HG02885 (cell line): ENCODE measurements around the gene NGLY1.
A peak's percentile ranks its signal among the peaks of the same experiment; 100 is the strongest.

Experiments
- ATAC-seq: cut with Tn5 transposase; IDR thresholded peaks from one replicate; pipeline ENCODE4 v1.9.1; 2021; ENCODE audit warnings: mild to moderate bottlenecking; ENCODE audit not compliant: unreplicated experiment, poor library complexity

NGLY1 gene

GRCh38 chr3:25782938-25783660 lies at the start of gene NGLY1:
Gene NGLY1, minus strand, starts transcription at chr3:25783443. Its CDS starts 53 bp downstream, at chr3:25783390.
- peak; percentile 77 for ATAC-seq

DNA sequence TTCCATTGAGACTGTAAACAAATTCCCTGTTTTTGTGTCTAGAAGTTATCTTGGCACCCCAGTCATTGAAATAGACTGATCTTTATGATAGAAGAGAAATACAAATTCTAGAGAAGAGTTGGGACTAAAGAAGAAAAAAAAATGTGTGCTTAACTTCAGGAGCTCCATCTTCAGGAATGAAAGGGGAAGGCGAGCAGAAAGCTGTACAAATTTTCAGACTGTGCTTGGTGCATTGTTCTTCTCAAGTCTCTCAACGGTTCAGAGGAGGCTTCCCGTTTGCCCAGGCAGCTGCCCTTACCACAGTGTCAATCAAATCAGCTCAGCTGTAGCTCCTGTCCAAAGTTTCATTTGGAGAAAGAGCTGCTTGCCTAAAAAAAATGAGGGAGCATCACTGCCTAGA lies 48.3 kb upstream of the NGLY1 start:
- no peak for ATAC-seq

DNA sequence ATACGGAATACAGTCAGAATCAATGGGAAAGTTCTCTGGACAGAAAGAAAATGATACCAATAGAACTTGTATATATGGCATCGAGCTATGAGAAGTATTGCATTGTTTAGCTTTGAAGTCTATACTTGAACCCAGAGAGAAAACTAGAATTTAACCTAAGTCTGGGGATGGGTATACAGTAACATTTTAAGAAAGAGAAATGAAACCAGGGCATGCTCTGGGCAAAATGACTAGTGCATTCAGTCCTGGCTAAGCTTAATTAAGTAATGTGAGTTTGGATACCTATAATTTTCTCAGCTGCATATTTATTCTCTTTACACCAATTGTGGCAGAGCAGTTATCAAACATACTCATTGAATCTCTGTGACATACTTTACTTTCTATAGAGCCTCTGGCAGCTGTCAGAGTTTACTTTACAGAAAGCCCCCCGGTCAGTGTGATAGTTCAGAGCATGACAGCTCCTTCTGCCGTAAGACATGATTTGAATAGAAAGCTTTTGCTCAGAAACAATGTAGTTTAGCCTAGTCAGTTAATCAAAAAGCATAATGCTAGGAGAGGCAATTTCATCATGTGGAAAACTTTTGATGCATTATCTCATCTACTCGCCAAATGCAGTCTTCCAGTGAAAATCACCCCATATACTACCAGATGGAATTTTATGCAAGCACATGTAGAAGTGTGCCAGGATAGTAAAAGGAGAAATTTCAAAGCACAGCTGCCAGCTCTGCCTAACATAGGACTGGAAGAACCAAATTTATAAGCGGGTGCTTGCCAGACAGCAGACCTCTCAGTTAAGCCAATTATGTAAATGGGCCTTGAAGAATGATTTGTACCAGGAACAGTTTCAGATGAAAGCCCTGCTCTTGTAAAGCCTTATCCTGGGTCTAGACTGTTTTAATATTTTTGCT lies 47.4 kb upstream of the NGLY1 start:
- ATAC-seq = no peak

GRCh38 chr3:25826510-25826909 lies 43.3 kb upstream of the NGLY1 start:
- no peak for ATAC-seq

DNA sequence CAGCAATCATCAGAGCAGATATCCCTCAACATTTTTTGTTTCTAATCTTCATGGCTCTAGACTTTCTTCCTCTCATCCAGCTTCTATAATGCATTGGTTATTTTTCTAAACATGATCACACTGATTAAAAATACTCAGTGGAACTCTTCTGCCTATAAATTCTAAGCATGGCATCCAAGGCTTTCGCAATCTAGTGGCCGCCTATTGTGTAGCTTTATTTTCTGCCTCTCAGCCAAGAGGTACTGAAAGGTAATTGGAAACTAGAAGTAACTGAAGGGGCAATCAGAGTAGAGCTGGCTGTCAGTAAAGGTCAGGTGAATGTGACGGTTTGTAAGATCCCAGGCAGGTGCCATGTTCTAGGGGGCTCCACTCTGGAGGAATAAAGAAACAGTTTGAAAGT lies 40.1 kb upstream of the NGLY1 start:
- no peak for ATAC-seq

GRCh38 chr3:25821746-25822573 lies 38.7 kb upstream of the NGLY1 start:
- no peak for ATAC-seq

- ATAC-seq = no peak
Measured at GRCh38 chr3:25820816-25821486, 37.7 kb upstream of the NGLY1 start.

- peak; percentile 25 for ATAC-seq
Measured at GRCh38 chr3:25820366-25820765, 37.1 kb upstream of the NGLY1 start.

DNA sequence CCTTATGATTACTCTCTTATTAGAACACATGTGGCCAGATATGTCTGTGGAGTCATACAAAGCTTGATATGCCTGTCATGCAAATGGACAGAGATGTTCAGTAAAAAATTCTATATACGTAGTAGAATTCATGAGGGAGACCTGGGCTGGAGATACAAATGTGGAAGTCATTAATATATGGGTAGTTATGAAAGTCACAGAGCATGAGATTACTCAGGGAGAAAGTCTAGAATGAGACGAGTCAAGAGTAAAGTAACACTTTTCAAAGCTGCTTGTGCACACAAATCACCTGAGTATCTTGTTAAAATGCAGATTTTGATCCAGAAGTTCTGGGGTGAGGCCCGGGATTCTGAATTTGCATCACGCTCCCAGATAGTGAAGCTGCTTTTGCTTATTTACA lies 35.1 kb upstream of the NGLY1 start:
- ATAC-seq = peak; percentile 44

DNA sequence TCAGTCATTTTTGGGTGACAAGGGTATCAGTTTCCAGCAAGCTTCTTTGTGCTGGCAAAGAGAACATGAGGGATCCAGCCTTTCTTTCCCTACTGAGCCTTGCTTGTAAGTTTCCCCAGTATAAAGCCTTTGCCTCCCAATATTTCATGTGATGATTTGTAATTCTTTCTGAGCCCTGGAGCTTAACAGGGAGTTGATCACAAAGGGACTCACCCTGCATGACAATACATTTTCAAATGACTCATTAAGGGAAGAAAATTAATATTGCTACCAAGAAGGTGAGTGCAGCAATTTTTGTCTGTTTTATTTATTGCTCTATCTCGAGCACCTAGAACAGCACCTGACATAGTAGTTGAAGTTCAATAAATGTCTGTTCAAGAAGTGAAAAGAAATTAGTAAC lies 34.4 kb upstream of the NGLY1 start:
- peak; percentile 25 for ATAC-seq

GRCh38 chr3:25817107-25817506 lies 33.9 kb upstream of the NGLY1 start:
- ATAC-seq = peak; percentile 73

- no peak for ATAC-seq
Measured at GRCh38 chr3:25812644-25813043, 29.4 kb upstream of the NGLY1 start.

GRCh38 chr3:25804676-25805075 lies 21.4 kb upstream of the NGLY1 start:
- no peak for ATAC-seq

DNA sequence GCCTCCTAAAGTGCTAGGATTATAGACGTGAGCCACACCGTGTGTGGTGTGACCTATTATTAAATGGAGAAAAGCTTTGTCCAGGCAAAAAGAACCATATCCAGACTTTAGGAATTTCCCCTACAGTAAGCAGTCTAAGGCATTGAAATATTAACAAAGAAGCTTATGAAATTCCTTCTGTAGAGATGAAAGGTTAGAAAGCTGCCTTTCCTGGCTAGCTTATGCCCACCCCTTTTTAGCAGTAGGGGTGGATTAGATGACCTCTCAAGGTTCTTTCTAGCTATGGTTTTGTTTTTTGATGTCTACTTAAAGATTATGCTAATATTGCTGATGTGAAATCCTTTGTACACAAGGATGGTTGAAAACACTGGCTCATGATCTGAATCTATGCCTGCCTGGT lies 20.6 kb upstream of the NGLY1 start:
- no peak for ATAC-seq

GRCh38 chr3:25801786-25802185 lies 18.5 kb upstream of the NGLY1 start:
- no peak for ATAC-seq

- ATAC-seq = peak; percentile 92
Measured at GRCh38 chr3:25789596-25790556, 6.6 kb upstream of the NGLY1 start, which contains the start of gene OXSM. Gene OXSM, plus strand, starts transcription at chr3:25790090. Its CDS starts 931 bp downstream, at chr3:25791021.

DNA sequence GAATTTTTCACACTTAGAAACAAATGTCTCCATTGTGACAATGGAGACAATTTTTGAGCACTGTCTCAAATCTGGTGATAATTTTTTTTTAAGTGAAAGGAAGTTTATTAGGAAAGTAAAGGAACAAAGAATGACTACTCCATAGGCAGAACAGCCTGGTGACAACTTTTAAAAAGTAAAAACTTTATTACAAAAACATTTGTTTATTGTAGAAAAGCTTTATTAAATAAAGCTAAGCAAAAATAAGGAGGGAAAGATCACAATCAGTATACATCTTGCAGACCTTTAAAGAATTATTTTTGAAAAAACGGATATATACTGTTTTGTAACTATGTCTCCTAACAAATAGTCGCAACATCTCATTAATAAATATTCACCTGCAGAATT lies 6.0 kb upstream of the NGLY1 start:
- no peak for ATAC-seq

DNA sequence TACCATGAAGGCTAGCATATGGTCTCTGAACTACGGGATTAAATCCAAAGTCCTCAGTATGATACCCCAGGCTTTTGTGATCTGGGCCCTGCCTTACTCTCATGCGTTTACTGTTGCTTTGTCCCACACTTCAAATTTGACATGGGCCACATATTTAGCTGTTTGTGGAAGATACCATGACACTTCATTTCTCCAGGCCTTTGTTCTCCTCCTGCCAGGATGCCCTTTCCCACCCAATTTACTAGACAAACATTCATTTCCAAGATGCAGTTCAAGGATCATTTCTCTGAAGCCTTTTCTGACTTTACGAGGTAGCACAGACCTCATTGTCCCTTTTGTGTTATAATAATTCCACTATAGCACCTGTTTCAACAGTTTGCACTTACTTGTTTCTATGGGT lies 4.4 kb upstream of the NGLY1 start:
- no peak for ATAC-seq

DNA sequence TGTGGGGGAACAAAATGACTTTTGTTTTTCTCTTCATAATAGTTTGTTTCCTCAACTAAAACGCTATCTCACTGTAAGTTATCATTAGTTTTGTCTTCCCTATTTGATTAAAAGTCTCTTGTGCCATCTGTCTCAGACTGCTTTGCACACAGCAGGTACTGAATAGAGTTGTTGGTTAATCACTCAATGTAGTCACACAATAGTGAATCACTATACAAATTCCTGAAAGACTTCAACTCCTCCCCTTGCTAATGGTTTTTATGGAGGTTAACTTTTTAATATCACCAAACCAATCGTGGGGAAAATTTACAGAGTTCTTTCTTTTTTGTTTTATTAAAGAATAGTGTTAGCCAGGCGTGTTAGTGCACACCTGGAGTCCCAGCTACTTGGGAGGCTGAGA lies 2.6 kb upstream of the NGLY1 start:
- no peak for ATAC-seq
